ENCODE measurements around the gene VPS29. TPM values are rescaled to one million over a fixed set of nuclear protein-coding genes. Genes with fewer than 3 reads are reported as not detected.

Gene VPS29
- total and polyA plus RNA-seq, 4 donors, result 99.6 to 223 (median 172) TPM

DNA sequence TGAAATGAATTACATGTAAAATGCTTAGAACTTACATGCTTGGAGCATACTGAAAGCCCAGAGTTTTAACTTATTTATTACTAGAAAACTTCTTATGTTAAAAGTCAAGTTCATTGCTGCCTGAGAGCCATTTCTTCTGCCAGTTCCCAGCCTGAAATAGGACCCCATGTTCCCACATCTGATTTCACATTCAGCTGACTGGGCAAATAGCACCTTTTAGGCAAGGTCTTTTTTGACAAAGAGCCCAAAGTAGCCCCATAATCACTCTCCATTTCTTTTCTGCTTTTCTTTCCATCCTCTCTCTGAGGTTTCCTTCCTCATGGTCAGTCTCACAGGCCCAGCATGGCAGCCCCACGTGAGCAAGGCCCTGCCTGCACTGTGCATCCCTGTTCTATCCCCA is 50.6 kb downstream of the VPS29 start:
- DNase-seq, result no peak
- Histone ChIP-seq H3K27ac (ENCODE audit: low read depth in 1 of 2, low read length in 2 of 2) (no peak overlapping the region), H3K9me3 (ENCODE audit: control insufficient read depth, low read length) (no peaks in the 10 kb centered on the region), H3K4me1 (ENCODE audit: control insufficient read depth in 1 of 2, insufficient read depth in 2 of 2, low read length in 2 of 2) (no peaks in the 10 kb centered on the region), H3K4me3 (ENCODE audit: low read length in 2 of 2) (no peak overlapping the region), H3K27me3 (ENCODE audit: control insufficient read depth in 1 of 2, insufficient read depth in 2 of 2, low read length in 1 of 2) (no peaks in the 10 kb centered on the region), H3K36me3 (ENCODE audit: control insufficient read depth in 1 of 2, insufficient read depth in 2 of 2, low read length in 1 of 2) (peaks cover 0 to 2% of the 10 kb centered on the region in 2 donors)
- WGBS, 2 donors, result 65 to 69% methylated on average over 1 of the region's 1 CpG
- intact Hi-C loops (cut with DNase I), result loop anchor here (5.0 to 10.0 kb wide), 3 partner anchors 151 to 436 kb away; no protein-coding TSS in a partner anchor
- no peak for ATAC-seq (ENCODE audit: low FRiP score)

DNA sequence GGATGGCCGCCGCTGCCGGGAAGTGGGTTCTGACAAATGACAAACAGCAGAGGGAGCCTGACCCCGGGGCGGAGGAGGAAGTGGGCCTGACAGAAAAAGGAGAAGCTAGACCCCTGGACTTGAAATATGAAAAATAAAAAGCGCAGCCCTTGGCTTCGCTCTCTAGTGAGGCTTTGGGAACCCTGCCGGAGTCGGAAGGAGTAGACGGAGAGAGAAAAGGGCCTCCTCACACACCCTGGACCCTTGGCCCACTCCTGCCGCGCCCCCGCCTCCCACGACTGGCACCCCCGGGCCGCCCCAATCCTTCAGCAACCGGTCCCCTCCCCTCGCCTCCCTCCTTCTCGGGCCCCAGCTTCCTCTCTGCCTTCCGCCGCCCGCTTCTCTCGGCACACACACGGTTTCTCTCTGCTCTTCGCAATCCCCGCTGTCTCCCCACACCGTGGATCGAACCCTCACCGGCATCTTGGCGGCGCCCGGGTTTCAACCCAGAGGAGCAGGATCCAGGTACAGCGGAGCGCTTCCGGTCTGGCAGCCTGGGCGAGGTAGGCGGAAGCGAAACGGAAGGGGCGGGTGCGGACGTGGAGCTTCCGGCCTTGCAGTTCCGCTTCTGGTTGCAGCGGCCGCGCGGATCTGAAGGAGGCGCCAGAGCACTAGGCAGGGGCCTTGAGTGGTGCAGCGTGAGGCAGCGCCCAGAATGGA is 52.0 kb downstream of the VPS29 start, which contains the start of gene ARPC3:
Gene ARPC3 (minus strand): TSS at position 539 of the 699 bp plus-strand sequence. CDS start 77 bp downstream, at position 462.
- Histone ChIP-seq H3K9me3 (ENCODE audit: control insufficient read depth, low read length) (no peaks in the 10 kb centered on the region), H3K27me3 (ENCODE audit: control insufficient read depth in 1 of 2, insufficient read depth in 2 of 2, low read length in 1 of 2) (no peaks in the 10 kb centered on the region), H3K4me3 (ENCODE audit: low read length in 2 of 2) (peak within 1 kb of the TSS; percentile 45 to 95), H3K27ac (ENCODE audit: low read depth in 1 of 2, low read length in 2 of 2) (peak within 1 kb of the TSS; percentile 33 to 76), H3K4me1 (ENCODE audit: control insufficient read depth in 1 of 2, insufficient read depth in 2 of 2, low read length in 2 of 2) (no peaks in the 10 kb centered on the region), H3K36me3 (ENCODE audit: control insufficient read depth in 1 of 2, insufficient read depth in 2 of 2, low read length in 1 of 2) (peaks cover 0 to 2% of the 10 kb centered on the region in 2 donors)
- 1% methylated on average over 48 to 51 of the region's 51 CpGs for WGBS, 2 donors
- intact Hi-C loops (cut with DNase I), result loop anchor here (1.0 to 10.0 kb wide), 4 partner anchors 151 to 437 kb away; no protein-coding TSS in a partner anchor
- ATAC-seq (ENCODE audit: low FRiP score) (peak; percentile 100), DNase-seq (peak; percentile 97 to 98)

DNA sequence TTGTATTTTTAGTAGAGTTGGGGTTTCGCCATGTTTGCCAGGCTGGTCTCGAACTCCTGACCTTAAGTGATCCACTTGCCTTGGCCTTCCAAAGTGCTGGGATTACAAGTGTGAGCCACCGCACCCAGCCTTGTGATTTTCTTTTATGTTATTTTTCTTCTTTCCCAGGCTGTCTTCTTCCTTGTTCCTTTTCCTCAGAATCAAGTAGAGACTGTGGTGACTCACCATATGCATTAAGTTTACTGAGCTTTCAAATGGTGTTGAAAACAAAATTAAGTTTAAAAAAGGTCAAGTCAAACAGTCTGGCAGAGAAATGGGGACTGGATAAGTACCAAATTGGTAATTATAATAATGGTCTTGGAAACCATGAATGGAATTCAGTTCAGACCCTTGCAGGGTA is 57.5 kb downstream of the VPS29 start:
- no peak for ATAC-seq (ENCODE audit: low FRiP score)
- no peaks in the 10 kb centered on the region for H3K9me3 ChIP-seq (ENCODE audit: control insufficient read depth, low read length)
- H3K4me3 ChIP-seq (ENCODE audit: low read length in 2 of 2), result no peak overlapping the region
- no peaks in the 10 kb centered on the region for H3K36me3 ChIP-seq (ENCODE audit: control insufficient read depth in 1 of 2, insufficient read depth in 2 of 2, low read length in 1 of 2)
- no peaks in the 10 kb centered on the region for H3K4me1 ChIP-seq (ENCODE audit: control insufficient read depth in 1 of 2, insufficient read depth in 2 of 2, low read length in 2 of 2)
- 94 to 96% methylated on average over 3 of the region's 3 CpGs for WGBS, 2 donors
- H3K27ac ChIP-seq (ENCODE audit: low read depth in 1 of 2, low read length in 2 of 2), result no peak overlapping the region
- no peaks in the 10 kb centered on the region for H3K27me3 ChIP-seq (ENCODE audit: control insufficient read depth in 1 of 2, insufficient read depth in 2 of 2, low read length in 1 of 2)
- intact Hi-C loops (cut with DNase I), result no loop called here
- no peak for DNase-seq

Other genes with a start within 250 kb of the VPS29 start
- gene ATP2A2, start 220.9 kb downstream of the VPS29 start, total RNA-seq, result 100 to 1,000 TPM; 231 to 285 TPM
- gene ATP2A2, start 220.9 kb downstream of the VPS29 start, polyA plus RNA-seq, result 100 to 1,000 TPM in 1 of 2 donors, 10 to 100 TPM in 1; 41.3 to 104 TPM
- gene ANAPC7, start 98.4 kb downstream of the VPS29 start, total RNA-seq, result 10 to 100 TPM; 37.5 to 50.3 TPM
- 10 to 100 TPM; 17.2 to 47.0 TPM for gene ANAPC7, start 98.4 kb downstream of the VPS29 start, polyA plus RNA-seq
- 100 to 1,000 TPM; 154 to 155 TPM for gene ARPC3, start 51.8 kb downstream of the VPS29 start, total RNA-seq
- 100 to 1,000 TPM; 240 to 452 TPM for gene ARPC3, start 51.8 kb downstream of the VPS29 start, polyA plus RNA-seq
- gene GPN3, start 33.9 kb downstream of the VPS29 start, total RNA-seq, result 10 to 100 TPM; 14.5 to 20.6 TPM
- 10 to 100 TPM; 26.7 to 27.8 TPM for gene GPN3, start 33.9 kb downstream of the VPS29 start, polyA plus RNA-seq
- gene FAM216A, start 33.3 kb downstream of the VPS29 start, total RNA-seq, result 1 to 10 TPM; 6.6 to 7.1 TPM
- 10 to 100 TPM in 1 of 2 donors, 1 to 10 TPM in 1; 8.2 to 11.9 TPM for gene FAM216A, start 33.3 kb downstream of the VPS29 start, polyA plus RNA-seq
- 1 to 10 TPM in 1 of 2 donors, under 1 TPM in 1; 0.57 to 2.2 TPM for gene RAD9B, start 220 bp upstream of the VPS29 start, total RNA-seq
- gene RAD9B, start 220 bp upstream of the VPS29 start, polyA plus RNA-seq, result 1 to 10 TPM in 1 of 2 donors, not detected in 1; 2.2 TPM
- 10 to 100 TPM; 17.1 to 21.8 TPM for gene PPTC7, start 81.2 kb upstream of the VPS29 start, total RNA-seq
- 1 to 10 TPM; 8.5 to 9.5 TPM for gene PPTC7, start 81.2 kb upstream of the VPS29 start, polyA plus RNA-seq
- 10 to 100 TPM; 19.3 to 40.3 TPM for gene TCTN1, start 112.0 kb upstream of the VPS29 start, total RNA-seq
- gene TCTN1, start 112.0 kb upstream of the VPS29 start, polyA plus RNA-seq, result 10 to 100 TPM; 21.0 to 47.1 TPM
- gene HVCN1, start 187.0 kb upstream of the VPS29 start, total RNA-seq, result 10 to 100 TPM in 1 of 2 donors, 1 to 10 TPM in 1; 4.1 to 10.1 TPM
- gene HVCN1, start 187.0 kb upstream of the VPS29 start, polyA plus RNA-seq, result 1 to 10 TPM; 6.0 to 8.6 TPM
- 10 to 100 TPM; 73.8 to 85.8 TPM for gene PPP1CC, start 240.8 kb upstream of the VPS29 start, total RNA-seq
- 100 to 1,000 TPM in 1 of 2 donors, 10 to 100 TPM in 1; 84.4 to 178 TPM for gene PPP1CC, start 240.8 kb upstream of the VPS29 start, polyA plus RNA-seq

All from aorta (tissue), 5 donors.